Left lung (tissue), 10 donors: ENCODE data around the gene KRTAP10-5. TPM values are rescaled to one million over a fixed set of nuclear protein-coding genes. Genes with fewer than 3 reads are reported as not detected.
A peak's percentile ranks its signal among the peaks of the same experiment; 100 is the strongest.

Experiments used
- ATAC-seq: fragments of 200-7000 bp; cut with Tn5 transposase; one replicate; pipeline ENCODE4 v1.9.1; 2020; ENCODE audit warnings: moderate library complexity
- DNase-seq, 4 donors: peaks; one replicate each; pipeline ENCODE4 v3.0.0-alpha.2; 2013 to 2020
- H3K27ac ChIP-seq, 2 donors: fragments of 200-600 bp; sonication (generic) in 1 of 2; one replicate each; pipeline versions ENCODE4 v1.5.0 to v1.8.0; 2020 to 2021
- H3K27me3 ChIP-seq, 2 donors: fragments of 200-600 bp; sonication (generic) in 1 of 2; one replicate each; pipeline versions ENCODE4 v1.5.0 to v1.8.0; 2020 to 2021
- H3K36me3 ChIP-seq, 2 donors: fragments of 200-600 bp; sonication (generic) in 1 of 2; one replicate each; pipeline versions ENCODE4 v1.5.0 to v1.8.0; 2020 to 2021
- H3K4me1 ChIP-seq, 2 donors: fragments of 200-600 bp; one replicate each; pipeline ENCODE4 v1.8.0; 2021
- H3K4me3 ChIP-seq, 2 donors: fragments of 200-600 bp; sonication (generic) in 1 of 2; one replicate each; pipeline versions ENCODE4 v1.5.0 to v1.8.0; 2020 to 2021; ENCODE audit warnings: mild to moderate bottlenecking in 1 of 2
- H3K9me3 ChIP-seq, 2 donors: fragments of 200-600 bp; sonication (generic) in 1 of 2; one replicate each; pipeline versions ENCODE4 v1.5.0 to v1.8.0; 2020 to 2021
- CTCF ChIP-seq, 2 donors: fragments of 200-600 bp; sonication (generic) in 1 of 2; IDR thresholded peaks; one replicate each; pipeline versions ENCODE4 v1.5.0 to v1.8.0; 2021; ENCODE audit warnings: antibody characterized with exemption in 2 of 2
- intact Hi-C, 2 donors: fragments of 100-400 bp; cut with DNase I; formaldehyde crosslinking; loops; one replicate each; pipeline versions ENCODE4 v1.11.2 to v1.14.2; 2022
- polyA plus RNA-seq, 6 donors: library from polyadenylated mRNA; unstranded; fragments of 120-200 nt; gene quantifications; one replicate each; pipeline ENCODE4 v1.2.1, GENCODE V29; 2013; ENCODE audit not compliant: insufficient read length in 6 of 6
- total RNA-seq, 2 donors: library from RNA; stranded (reverse); fragmentation: NEBNext Ultra II Directional; extraction: Animal tissue kit (Norgen Biotek cat#: 25700); gene quantifications; one replicate each; pipeline ENCODE4 v1.2.1, GENCODE V29; 2021
- donor health status: DM: no; HTN: yes; CAD: no.
- donor health status: DM: no; HTN: no; CAD: no.

KRTAP10-5 gene
- total and polyA plus RNA-seq, 8 donors = not detected

GRCh38 chr21:44568261-44568660 is 12.1 kb downstream of the KRTAP10-5 start:
- intact Hi-C loops = no loop called here
- Histone ChIP-seq H3K9me3 (no peaks in the 10 kb centered on the region), H3K27ac (no peak overlapping the region), H3K4me1 (no peaks in the 10 kb centered on the region), H3K4me3 (no peak overlapping the region), H3K36me3 (no peaks in the 10 kb centered on the region), H3K27me3 (peaks cover 0 to 22% of the 10 kb centered on the region in 2 donors)
- ATAC-seq (no peak), DNase-seq (peak in 1 of 4 donors; percentile 70)
- TF ChIP-seq CTCF (IDR thresholded peaks at IDR 0.05) = no peak

GRCh38 chr21:44567481-44568171 is 12.8 kb downstream of the KRTAP10-5 start:
- no peak for TF ChIP-seq CTCF (IDR thresholded peaks at IDR 0.05)
- DNase-seq (peak in 1 of 4 donors; percentile 39), ATAC-seq (no peak)
- H3K4me1 ChIP-seq = no peaks in the 10 kb centered on the region
- H3K36me3 ChIP-seq = no peaks in the 10 kb centered on the region
- peaks cover 0 to 19% of the 10 kb centered on the region in 2 donors for H3K27me3 ChIP-seq
- no peaks in the 10 kb centered on the region for H3K9me3 ChIP-seq
- H3K27ac ChIP-seq = no peak overlapping the region
- intact Hi-C loops = no loop called here
- H3K4me3 ChIP-seq = no peak overlapping the region

DNA sequence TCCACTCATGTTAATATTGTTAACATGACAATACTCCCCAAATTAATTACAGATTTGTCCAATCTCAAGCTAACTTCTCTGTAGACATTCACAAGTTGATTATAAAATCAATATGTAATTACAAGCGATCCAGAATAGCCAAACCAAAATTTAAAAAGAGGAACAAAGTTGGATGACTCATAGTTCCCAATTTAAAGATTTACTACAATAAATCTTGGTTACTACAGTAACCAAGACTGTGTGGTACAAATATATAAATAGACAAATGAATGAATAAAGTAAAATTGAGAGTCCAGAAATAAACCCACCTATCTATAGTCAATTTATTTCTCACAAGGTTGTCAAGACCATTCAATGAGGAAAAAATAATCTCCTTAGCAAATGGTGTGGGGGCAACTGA is 14.0 kb downstream of the KRTAP10-5 start:
- Histone ChIP-seq H3K4me1 (no peaks in the 10 kb centered on the region), H3K4me3 (no peak overlapping the region), H3K9me3 (peaks cover 0 to 7% of the 10 kb centered on the region in 2 donors), H3K27me3 (peaks cover 0 to 19% of the 10 kb centered on the region in 2 donors), H3K27ac (no peak overlapping the region), H3K36me3 (no peaks in the 10 kb centered on the region)
- intact Hi-C loops = no loop called here
- no peak for ATAC-seq
- no peak for TF ChIP-seq CTCF (IDR thresholded peaks at IDR 0.05)
- DNase-seq = no peak

DNA sequence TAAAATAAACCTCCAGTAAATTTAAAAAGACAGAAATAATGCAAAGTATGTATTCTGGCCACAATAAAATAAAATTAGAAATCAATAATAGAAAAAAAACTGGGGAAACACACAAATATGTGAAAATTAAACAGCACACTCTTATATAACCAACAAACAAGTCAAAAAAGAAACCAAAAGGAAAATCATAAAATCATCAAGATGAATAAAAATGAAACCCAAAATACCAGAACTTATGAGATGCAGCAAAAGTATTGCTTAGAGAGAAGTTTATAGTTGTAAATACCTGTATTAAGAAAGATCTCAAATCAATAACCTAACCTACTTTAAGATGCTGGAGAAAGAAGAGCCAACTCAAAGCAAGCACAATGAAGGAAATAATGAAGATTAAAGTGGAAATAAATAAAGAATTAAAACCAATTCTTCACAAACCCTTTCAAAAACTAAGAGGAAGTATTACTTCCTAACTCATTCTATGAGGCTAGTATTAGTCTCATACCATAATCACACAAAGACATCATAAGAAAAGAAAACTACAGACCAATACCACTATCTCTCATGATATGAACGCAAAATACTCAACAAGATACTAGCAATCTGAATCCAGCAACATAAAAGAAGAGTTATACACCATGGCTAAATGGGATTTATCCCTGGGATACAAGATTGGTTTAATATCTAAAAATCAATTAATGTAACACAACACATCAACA is 15.4 kb downstream of the KRTAP10-5 start:
- peaks cover 0 to 7% of the 10 kb centered on the region in 2 donors for H3K9me3 ChIP-seq
- intact Hi-C loops = no loop called here

More for the DNA sequence above, 15.4 kb downstream of the KRTAP10-5 start:
- H3K36me3 ChIP-seq = no peaks in the 10 kb centered on the region
- H3K4me3 ChIP-seq = no peak overlapping the region
- H3K27me3 ChIP-seq = peaks cover 0 to 15% of the 10 kb centered on the region in 2 donors
- no peaks in the 10 kb centered on the region for H3K4me1 ChIP-seq
- DNase-seq = no peak
- ATAC-seq = no peak
- H3K27ac ChIP-seq = no peak overlapping the region
- no peak for TF ChIP-seq CTCF (IDR thresholded peaks at IDR 0.05)
